Fibroblast of lung (primary cell): ENCODE results near the gene TOPAZ1. TPM values are rescaled to one million over a fixed set of nuclear protein-coding genes. Genes with fewer than 3 reads are reported as not detected.

Experiments used
- DNase-seq, 2 donors: peaks; one replicate each; pipeline versions ENCODE4 v3.0.0 to v3.0.0-alpha.2; 2010; ENCODE audit warnings: low read depth in 2 of 2
- H2AFZ ChIP-seq: 2 replicates; pipeline ENCODE4 v1.5.1; 2012; ENCODE audit warnings: low read length, control low read depth, inconsistent platforms
- H3K27ac ChIP-seq: 2 replicates; pipeline ENCODE4 v1.5.1; 2011; ENCODE audit warnings: low read length, control low read depth; ENCODE audit not compliant: insufficient read depth
- H3K27me3 ChIP-seq: 2 replicates; pipeline ENCODE4 v1.5.1; 2011; ENCODE audit warnings: mild to moderate bottlenecking, low read length; ENCODE audit not compliant: control insufficient read depth, insufficient read depth
- H3K36me3 ChIP-seq: 2 replicates; pipeline ENCODE4 v1.5.1; 2011; ENCODE audit warnings: low read length; ENCODE audit not compliant: control insufficient read depth, insufficient read depth
- H3K4me1 ChIP-seq: 2 replicates; pipeline ENCODE4 v1.5.1; 2011; ENCODE audit warnings: low read length; ENCODE audit not compliant: control insufficient read depth, insufficient read depth; ENCODE audit errors: extremely low read depth
- H3K4me2 ChIP-seq: 2 replicates; pipeline ENCODE4 v1.5.1; 2011; ENCODE audit warnings: low read length, control low read depth; ENCODE audit not compliant: insufficient read depth; ENCODE audit errors: extremely low read depth
- H3K4me3 ChIP-seq, 4 experiments: fragments of 200-600 bp in 1 of 4; sonication (generic) in 1 of 4; replicated peaks in 1 of 4; 2 replicates each; pipeline ENCODE4 v1.5.1; 2011 to 2016; ENCODE audit warnings: low read length in 4 of 4, low read depth in 3 of 4, mild to moderate bottlenecking in 3 of 4, control low read depth in 2 of 4, inconsistent platforms in 1 of 4, mixed read lengths in 1 of 4; ENCODE audit not compliant: insufficient read depth in 1 of 4; ENCODE audit errors: control extremely low read depth in 1 of 4
- H3K79me2 ChIP-seq: 2 replicates; pipeline ENCODE4 v1.5.1; 2012; ENCODE audit warnings: mild to moderate bottlenecking, low read length, inconsistent platforms; ENCODE audit not compliant: control insufficient read depth, insufficient read depth
- H3K9ac ChIP-seq: 2 replicates; pipeline ENCODE4 v1.5.1; 2011; ENCODE audit warnings: mild to moderate bottlenecking, low read length, control low read depth; ENCODE audit not compliant: insufficient read depth
- H3K9me3 ChIP-seq: 2 replicates; pipeline ENCODE4 v1.5.1; 2012; ENCODE audit warnings: low read depth, low read length; ENCODE audit not compliant: control insufficient read depth, insufficient read depth
- H4K20me1 ChIP-seq: 2 replicates; pipeline ENCODE4 v1.5.1; 2011; ENCODE audit warnings: low read length; ENCODE audit not compliant: control insufficient read depth, insufficient read depth; ENCODE audit errors: extremely low read depth
- CTCF ChIP-seq, 2 donors: IDR thresholded peaks in 1 of 2; conservative IDR thresholded peaks in 1 of 2; 1 replicate in 1 of 2; 2 replicates in 1 of 2; pipeline ENCODE4 v1.5.1; 2011 to 2012; ENCODE audit warnings: low read length in 2 of 2, control low read depth in 1 of 2, inconsistent platforms in 1 of 2, low read depth in 1 of 2, mild to moderate bottlenecking in 1 of 2
- EZH2 ChIP-seq: IDR thresholded peaks from 2 replicates; pipeline ENCODE4 v1.5.1; 2012; ENCODE audit warnings: low read length, control low read depth, mild to moderate bottlenecking; ENCODE audit errors: missing control alignments
- polyA plus RNA-seq, 2 donors: library from polyadenylated mRNA; depleted of rRNA in 1 of 2; stranded (reverse) in 1 of 2; unstranded in 1 of 2; fragments of >200 nt; gene quantifications; 2 replicates each; pipeline ENCODE4 v1.2.1, GENCODE V29; 2011 to 2012; ENCODE audit warnings: missing spikeins in 1 of 2
- total RNA-seq: library from RNA; depleted of rRNA; stranded (reverse); fragments of >200 nt; gene quantifications from 2 replicates; pipeline ENCODE4 v1.2.1, GENCODE V29; 2014

Gene TOPAZ1
- total and polyA plus RNA-seq, 2 donors (not counting 1 experiment from before 2014, with no cell fraction given), result not detected

- no peaks in the 10 kb centered on the region for H3K9me3 ChIP-seq
- H3K79me2 ChIP-seq, result no peaks in the 10 kb centered on the region
- H3K9ac ChIP-seq, result no peak overlapping the region
- no peak overlapping the region for H3K4me3 ChIP-seq
- no peak overlapping the region for H2AFZ ChIP-seq
- H3K4me1 ChIP-seq, result no peaks in the 10 kb centered on the region
- no peak for DNase-seq
- H3K27me3 ChIP-seq, result no peaks in the 10 kb centered on the region
- no peak overlapping the region for H3K4me2 ChIP-seq
- TF ChIP-seq EZH2 (no peak), CTCF (conservative IDR thresholded peaks at IDR 0.05 in 1 of 2, IDR thresholded peaks at IDR 0.05 in 1 of 2; ENCODE audit: low read depth in 1 of 2, low read length in 2 of 2) (no peak)
- no peaks in the 10 kb centered on the region for H4K20me1 ChIP-seq
- no peaks in the 10 kb centered on the region for H3K36me3 ChIP-seq
- H3K27ac ChIP-seq, result no peak overlapping the region
These were observed 4.0 kb upstream of the TOPAZ1 start for GRCh38 chr3:44237665-44238064.

GRCh38 chr3:44238889-44239288, 2.8 kb upstream of the TOPAZ1 start:
- no peak overlapping the region for H3K4me3 ChIP-seq
- no peaks in the 10 kb centered on the region for H3K36me3 ChIP-seq
- H3K79me2 ChIP-seq, result no peaks in the 10 kb centered on the region
- no peak overlapping the region for H3K27ac ChIP-seq
- H3K27me3 ChIP-seq, result no peaks in the 10 kb centered on the region
- no peak for TF ChIP-seq CTCF (conservative IDR thresholded peaks at IDR 0.05 in 1 of 2, IDR thresholded peaks at IDR 0.05 in 1 of 2; ENCODE audit: low read depth in 1 of 2, low read length in 2 of 2)
- TF ChIP-seq EZH2, result no peak
- H3K4me1 ChIP-seq, result no peaks in the 10 kb centered on the region
- H3K4me2 ChIP-seq, result no peak overlapping the region
- no peaks in the 10 kb centered on the region for H3K9me3 ChIP-seq
- no peak for DNase-seq
- H2AFZ ChIP-seq, result no peak overlapping the region
- H4K20me1 ChIP-seq, result no peaks in the 10 kb centered on the region
- H3K9ac ChIP-seq, result no peak overlapping the region

- H3K9me3 ChIP-seq, result no peaks in the 10 kb centered on the region
- no peaks in the 10 kb centered on the region for H3K36me3 ChIP-seq
- no peak for TF ChIP-seq CTCF (conservative IDR thresholded peaks at IDR 0.05 in 1 of 2, IDR thresholded peaks at IDR 0.05 in 1 of 2; ENCODE audit: low read depth in 1 of 2, low read length in 2 of 2)
- no peak for TF ChIP-seq EZH2
- no peak overlapping the region for H3K27ac ChIP-seq
- H3K4me3 ChIP-seq, result no peak overlapping the region
- no peaks in the 10 kb centered on the region for H3K79me2 ChIP-seq
- H3K9ac ChIP-seq, result no peak overlapping the region
- no peaks in the 10 kb centered on the region for H4K20me1 ChIP-seq
- H3K4me2 ChIP-seq, result no peak overlapping the region
- no peaks in the 10 kb centered on the region for H3K27me3 ChIP-seq
- no peak overlapping the region for H2AFZ ChIP-seq
- DNase-seq, result peak in 1 of 2 donors; percentile 12
- no peaks in the 10 kb centered on the region for H3K4me1 ChIP-seq
These were observed 1.6 kb upstream of the TOPAZ1 start for GRCh38 chr3:44240061-44240460.
